RPMI8226 (cell line): ENCODE results near the gene NYNRIN.

Experiments
- DNase-seq: peaks from one replicate; pipeline ENCODE4 v3.0.0-alpha.2; 2015

NYNRIN gene

DNA sequence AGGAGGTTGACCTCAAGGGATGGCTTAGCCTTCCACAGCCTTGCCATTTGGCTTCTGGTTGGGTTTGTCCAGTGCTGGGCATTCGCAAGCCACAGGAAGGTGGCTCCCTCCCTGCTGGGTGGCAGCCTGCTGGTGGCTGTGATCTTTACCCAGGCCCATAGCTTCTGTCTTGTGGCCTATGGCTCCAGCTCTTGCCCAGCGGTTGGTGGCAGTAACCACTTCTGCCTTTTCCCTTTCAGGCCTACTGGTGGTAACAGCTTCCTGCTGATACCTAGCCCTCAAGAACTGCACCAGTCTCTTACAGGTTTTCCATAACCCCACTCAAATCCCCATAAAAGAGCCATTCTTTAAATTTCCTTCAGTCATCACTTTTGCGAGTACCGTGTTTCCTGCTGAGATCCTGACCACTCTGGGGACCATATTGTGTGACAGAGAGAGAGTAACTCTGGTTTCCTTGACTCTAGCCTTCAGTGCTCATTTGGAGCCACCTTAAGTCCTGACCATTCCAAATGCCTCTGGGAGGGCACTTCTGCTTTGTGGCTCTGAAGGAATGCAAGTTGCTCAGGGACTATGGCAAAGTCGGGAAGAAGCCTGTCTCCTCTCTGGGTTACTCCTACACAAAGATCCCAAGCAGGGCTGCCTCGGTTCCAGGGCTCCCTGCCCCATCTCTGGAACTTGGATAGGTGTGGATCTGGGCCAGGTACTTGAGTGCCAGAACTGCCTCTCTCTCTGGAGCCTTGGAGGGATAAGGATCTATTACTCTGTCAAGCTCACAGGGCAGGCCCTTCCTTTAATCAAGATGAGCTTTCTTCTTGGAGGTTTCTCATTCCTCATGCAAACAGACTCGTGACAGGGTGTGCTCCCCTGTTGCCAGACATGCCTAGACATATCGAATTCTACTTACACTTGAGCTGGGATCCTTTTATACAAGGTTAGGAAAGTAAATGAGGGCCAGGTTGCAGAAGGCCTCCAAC lies 2.9 kb upstream of the NYNRIN start:
- DNase-seq: peak; percentile 15

GRCh38 chr14:24397639-24398292 lies 1.0 kb upstream of the NYNRIN start:
- no peak for DNase-seq

GRCh38 chr14:24398293-24398652 lies 530 bp upstream of the NYNRIN start:
- DNase-seq: no peak

- DNase-seq: no peak
Observed at GRCh38 chr14:24399447-24399822, 632 bp downstream of the NYNRIN start.

GRCh38 chr14:24399999-24400718 lies 1.4 kb downstream of the NYNRIN start:
- peak; percentile 38 for DNase-seq

DNA sequence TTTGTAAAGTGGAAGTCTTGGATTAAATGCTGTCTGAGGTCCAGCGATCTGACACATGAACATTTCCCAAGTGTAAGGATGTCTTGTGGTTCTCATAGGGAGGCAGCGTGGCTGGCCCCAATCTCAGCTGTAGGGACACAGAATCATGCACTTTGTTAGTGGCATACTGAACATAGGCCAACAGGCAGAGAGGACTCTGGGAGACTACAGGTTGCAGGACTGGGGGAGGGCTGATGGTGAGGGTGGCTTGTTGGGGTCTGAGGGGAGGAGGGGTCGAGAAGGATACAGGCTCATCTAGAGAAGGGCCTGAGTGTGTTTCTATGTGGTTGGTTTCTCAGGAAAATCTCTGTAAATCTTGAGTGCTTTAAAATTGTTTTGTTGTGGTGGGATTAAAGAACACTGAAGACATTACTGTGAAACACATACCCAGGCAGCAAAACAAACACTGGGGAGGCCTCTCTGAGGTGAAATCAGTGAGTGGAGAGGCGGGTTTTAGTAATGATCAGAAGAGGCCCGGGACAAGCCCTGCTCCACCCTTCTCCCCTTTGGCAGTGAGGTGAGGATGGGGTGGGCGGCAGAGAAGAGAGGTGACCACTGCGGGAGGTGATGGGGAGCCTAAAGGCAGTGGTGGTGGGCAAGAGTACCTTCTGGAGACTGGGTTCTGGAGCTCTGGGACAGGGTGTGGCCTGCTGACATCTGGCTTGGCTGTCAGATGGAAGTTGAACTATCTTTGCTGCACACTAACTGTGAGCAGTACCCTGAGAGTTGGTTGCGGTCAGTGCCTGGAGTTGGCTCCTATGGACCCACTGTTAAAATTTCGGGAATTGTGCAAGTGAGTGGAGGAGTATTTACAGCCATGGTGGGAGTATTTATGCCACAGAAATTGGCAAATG lies 3.3 kb downstream of the NYNRIN start:
- DNase-seq: no peak

DNA sequence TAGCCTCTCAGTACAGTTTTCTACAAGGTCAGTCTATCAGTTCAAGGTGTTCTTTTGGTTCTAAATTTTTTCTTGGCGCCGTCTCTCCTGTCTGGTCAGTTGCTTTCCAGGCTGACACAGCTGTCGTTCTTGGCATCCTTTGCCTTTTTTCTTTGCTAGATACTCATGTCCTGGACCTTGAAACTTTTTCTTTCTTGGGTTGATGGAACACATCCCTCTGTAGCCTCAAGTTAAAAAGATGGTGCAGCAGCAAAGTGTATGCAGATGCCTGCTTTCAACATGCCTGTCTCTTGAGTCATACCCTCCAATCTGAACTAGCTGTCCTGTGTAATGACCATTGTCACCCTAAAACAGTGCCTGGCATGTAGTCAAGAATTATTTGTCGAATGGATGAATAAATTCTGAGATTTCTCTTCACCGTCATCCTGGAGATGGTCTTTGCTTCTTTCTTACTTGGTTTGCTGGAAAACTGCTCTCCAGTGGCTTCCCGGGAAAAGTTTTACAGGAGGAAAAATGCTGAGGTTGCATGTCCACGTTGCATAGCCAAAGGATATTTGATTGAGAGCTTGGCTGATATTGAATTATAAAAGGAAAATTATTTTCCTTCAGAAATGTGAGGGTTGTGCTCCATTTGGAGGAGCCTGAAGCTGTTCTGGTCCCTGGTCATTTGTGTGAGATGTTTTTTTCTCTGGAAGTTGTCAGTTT lies 4.6 kb downstream of the NYNRIN start:
- no peak for DNase-seq

DNA sequence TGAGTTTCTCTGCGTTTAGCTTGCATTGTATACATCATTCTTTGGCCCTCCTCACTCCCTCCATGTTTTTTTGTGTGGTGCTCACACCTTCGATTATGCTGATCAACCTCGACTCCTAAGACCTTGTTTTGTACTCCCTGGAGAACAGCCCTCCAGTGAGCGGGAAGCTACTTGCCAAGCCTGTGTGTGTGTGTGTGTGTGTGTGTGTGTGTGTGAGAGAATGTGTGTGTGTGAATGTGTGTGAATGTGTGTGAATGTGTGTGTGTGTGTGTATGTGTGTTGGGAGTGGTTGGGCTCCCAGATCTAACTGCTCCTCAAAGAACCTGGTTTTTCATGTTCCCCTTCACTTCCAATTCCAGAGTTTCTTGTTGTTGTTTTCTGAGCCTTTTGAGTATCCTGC lies 6.0 kb downstream of the NYNRIN start:
- no peak for DNase-seq

GRCh38 chr14:24406416-24406815 lies 7.6 kb downstream of the NYNRIN start:
- DNase-seq: no peak

- no peak for DNase-seq
Observed at GRCh38 chr14:24407608-24408325, 9.0 kb downstream of the NYNRIN start.

- peak; percentile 11 for DNase-seq
Observed at GRCh38 chr14:24408764-24409163, 10.0 kb downstream of the NYNRIN start.

- DNase-seq: no peak
Observed at GRCh38 chr14:24409192-24409591, 10.4 kb downstream of the NYNRIN start.

DNA sequence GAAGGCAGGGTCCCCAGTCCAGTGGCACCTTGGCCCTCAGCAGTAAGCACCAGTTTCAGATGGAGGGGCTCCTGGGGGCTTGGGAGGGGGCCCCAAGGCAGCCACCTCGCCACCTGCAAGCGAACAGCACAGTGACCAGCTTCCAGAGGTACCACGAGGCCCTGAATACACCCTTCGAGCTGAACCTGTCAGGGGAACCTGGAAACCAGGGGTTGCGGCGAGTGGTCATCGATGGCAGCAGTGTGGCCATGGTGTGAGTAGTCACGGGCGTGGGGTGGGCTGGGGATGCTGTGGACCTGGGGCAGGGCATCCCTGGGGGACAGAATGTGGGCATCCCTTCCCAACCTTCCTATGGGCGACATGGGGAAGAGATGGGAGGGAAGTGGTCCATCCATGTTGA lies 11.2 kb downstream of the NYNRIN start:
- no peak for DNase-seq

DNA sequence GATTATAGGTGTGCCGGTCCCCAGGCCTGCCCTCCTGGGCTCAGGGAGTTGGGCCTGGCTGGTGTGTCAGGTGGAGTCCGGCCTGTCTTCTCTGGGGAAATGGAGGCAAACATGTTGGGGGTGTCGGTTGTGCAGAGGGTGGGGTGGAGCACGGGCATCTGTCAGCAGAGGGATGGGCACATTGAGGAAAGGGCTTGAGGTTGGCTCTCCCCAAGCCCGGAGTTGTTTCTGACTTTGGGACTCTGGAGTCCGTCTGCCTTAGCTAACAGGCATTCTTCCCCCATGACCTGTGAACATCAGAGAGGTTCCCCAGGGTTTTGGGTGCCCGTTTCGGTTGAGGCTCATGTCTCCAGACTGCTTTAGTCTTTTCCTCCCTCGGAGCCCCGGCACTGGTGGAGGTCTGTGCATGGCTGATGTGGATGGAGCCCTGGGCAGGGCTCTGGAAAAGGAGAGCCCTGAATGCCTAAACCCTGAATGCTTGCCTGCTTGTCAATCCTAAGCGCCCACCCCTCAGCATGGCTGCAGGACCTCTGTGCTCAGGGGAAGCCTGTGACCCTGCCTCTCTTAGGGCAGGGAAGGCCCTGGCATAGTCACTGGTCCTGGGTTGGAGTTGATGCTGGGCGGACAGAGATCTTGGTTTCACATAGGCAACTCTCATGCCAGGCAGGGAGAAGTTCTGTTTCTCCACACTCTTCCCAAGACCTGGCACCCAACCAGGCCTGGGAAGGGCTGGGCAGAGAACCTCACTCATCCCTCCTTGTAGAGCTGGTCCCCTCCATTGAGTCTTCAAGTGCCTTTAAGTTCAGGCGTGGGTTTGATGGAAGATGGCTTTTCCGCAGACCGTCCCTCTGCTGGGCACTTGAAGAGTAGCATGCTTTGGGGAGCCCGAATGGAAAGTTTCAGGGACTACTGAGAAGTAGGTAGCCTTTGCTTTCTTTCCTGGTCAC lies 12.9 kb downstream of the NYNRIN start:
- peak; percentile 46 for DNase-seq

DNA sequence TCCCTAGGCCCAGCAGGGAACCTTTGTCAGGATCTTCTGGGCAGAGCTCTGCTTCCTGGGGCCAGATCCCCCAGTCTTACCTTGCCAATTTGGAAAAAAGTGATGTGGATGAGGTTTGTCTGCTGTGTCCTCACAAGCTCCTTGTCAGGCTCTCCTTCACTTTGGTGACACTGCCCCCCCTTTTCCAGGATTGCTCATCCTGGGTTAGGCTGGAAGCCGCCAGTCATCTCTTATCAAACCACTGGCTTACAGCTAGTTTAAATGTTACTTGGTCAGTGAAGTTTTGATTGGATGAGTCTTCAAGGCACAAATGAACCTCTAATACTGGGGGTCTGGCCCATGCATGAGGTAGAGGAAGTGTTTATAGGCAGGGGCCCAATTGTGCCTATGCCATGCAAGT lies 15.3 kb downstream of the NYNRIN start:
- DNase-seq: no peak

DNA sequence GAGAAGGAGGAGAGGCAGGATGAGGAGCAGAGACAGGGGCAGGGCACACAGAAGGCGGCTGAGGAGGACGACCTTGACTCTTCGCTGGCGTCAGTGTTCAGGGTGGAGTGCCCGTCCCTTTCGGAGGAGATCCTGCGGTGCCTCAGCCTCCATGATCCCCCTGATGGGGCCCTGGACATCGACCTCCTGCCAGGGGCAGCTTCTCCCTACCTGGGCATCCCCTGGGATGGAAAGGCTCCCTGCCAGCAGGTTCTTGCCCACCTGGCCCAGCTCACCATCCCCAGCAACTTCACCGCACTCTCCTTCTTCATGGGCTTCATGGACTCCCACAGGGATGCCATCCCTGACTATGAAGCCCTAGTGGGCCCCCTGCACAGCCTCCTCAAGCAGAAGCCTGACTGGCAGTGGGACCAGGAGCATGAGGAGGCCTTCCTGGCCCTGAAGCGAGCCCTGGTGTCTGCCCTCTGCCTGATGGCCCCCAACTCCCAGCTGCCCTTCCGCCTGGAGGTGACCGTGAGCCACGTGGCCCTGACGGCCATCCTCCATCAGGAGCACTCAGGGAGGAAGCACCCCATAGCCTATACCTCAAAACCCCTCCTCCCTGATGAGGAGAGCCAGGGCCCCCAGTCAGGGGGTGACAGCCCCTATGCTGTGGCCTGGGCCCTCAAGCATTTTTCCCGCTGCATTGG lies 16.1 kb downstream of the NYNRIN start:
- DNase-seq: no peak

- no peak for DNase-seq
Observed at GRCh38 chr14:24415421-24416253, 16.8 kb downstream of the NYNRIN start.

GRCh38 chr14:24416254-24416931 lies 17.6 kb downstream of the NYNRIN start:
- DNase-seq: no peak
